GM19438 (cell line): ENCODE measurements around the gene ARID1B.

Experiments used
- ATAC-seq: cut with Tn5 transposase; IDR thresholded peaks from one replicate; pipeline ENCODE4 v1.9.1; 2021; ENCODE audit warnings: low read depth; ENCODE audit not compliant: unreplicated experiment

Gene ARID1B

DNA sequence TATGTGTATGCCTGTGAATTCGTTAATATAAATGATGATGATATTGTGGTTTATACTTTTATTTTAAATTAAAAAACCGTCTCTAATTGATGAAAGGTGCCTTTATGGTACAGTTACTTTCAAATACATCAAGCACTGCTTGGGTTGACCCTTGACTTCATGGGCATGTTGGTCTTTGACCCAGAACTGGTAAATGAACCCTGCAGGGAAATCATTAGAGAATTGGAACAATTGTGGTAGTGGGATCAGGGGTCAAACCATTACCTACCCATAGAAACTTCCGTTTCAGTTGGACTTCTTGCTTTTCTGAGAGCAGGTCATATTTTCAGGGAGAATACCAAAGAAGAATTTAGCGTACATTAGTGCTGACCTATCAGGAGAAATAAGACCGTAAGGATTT lies 288.2 kb downstream of the ARID1B start:
- no peak for ATAC-seq

GRCh38 chr6:157066781-157067491 lies 289.8 kb downstream of the ARID1B start:
- ATAC-seq = no peak

DNA sequence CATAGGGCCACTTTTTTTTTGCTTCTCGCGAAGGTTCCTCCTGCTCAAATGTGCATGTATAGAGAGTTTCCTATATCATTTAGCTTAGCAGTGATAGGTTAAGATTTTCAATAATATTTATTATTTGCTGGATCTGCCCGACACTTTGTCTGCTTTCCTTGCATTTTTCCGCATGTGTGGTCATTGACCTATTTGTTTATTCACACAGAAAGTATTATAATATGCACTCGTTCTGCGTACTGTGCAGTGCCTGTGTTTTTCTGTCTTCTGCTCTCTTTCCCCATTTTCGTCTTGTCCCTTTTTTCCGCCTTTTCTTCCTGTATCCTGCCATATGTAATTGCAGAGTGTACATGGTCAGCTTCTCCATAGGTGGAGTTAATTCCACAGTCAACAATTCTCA lies 290.3 kb downstream of the ARID1B start:
- no peak for ATAC-seq

DNA sequence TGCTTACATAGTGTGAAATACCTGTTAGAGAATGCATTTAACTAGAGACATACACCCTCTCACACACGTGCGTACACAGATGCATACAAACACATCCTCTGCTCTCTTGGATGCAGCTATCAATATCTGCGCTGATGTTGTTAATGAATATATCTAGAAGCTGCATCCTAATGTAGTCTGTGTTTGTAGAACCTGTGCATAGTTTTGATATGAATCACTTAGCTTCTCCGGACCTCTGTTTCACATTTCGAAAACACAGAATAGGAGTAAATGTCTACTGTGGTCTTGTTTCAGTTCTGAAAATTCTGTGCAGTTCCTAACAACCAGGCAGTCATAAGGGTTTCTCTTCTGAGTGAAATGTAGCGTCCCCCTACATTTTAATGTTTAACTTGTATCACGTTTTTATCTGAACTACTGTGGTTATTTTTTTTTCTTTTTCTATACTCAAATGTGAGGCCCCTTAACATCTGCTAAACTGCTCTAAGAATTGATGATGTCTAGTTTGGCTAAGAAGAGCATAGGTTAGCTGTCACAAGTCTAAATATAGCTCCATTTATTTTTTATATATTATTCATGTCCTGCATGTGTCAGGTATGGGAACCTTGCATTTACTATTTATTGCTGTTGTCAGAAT lies 291.6 kb downstream of the ARID1B start:
- peak; percentile 95 for ATAC-seq

DNA sequence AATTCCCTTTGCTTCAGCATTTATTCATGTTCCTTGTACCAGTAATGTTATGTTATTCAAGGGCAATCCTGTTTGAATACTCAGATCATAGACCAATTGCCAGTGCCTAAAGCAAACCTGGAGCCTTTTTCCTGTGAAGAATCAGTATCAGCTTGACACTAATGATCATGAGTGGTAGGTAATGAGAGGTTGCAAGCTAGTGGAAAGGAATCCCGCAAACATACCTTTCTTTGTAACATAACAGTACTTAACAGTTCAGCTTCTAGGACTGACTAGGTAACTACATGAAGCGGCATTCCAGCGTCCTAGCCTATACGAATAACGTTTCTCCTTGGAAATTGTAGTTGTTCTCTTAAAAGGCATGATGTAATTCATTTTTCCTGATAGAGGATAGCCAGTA lies 292.4 kb downstream of the ARID1B start:
- no peak for ATAC-seq

- no peak for ATAC-seq
Measured at GRCh38 chr6:157070403-157071107, 293.4 kb downstream of the ARID1B start.

DNA sequence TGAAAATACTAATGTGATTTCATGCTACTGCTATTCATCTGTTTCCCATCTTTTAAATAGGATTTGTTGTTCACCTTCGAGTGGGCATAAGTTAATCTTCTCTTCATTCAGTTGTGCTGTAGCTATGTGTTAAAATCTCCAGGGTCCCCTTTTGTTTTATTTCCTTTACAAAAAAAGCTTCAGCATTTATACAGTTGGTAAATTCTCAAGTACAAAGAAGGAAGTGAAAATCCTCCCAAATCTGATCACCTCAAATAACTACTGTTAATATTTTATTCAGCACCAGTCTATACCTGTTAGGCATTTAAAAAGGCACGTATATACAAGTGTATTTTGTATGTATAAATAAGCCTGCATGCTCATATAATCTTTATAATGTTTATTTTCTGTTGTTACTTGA lies 294.9 kb downstream of the ARID1B start:
- no peak for ATAC-seq

DNA sequence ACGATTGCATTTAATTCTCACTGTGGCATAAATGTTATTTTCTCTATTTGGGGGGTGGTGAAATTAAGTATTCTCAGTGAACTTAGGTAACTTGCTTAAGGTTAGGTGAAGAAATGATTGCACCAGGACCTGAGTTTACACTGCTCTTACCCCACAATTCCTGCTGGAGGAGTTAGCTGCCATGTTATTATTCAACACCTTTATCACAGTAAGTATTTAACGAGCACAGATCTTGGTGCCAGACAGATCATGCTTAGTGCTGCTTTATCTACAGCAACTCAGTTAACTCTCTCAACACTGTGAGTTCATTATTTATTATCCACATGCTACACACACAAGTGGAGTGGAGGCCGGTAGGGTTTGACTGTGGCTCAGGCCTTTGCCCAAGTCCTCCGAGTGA lies 296.4 kb downstream of the ARID1B start:
- ATAC-seq = no peak

DNA sequence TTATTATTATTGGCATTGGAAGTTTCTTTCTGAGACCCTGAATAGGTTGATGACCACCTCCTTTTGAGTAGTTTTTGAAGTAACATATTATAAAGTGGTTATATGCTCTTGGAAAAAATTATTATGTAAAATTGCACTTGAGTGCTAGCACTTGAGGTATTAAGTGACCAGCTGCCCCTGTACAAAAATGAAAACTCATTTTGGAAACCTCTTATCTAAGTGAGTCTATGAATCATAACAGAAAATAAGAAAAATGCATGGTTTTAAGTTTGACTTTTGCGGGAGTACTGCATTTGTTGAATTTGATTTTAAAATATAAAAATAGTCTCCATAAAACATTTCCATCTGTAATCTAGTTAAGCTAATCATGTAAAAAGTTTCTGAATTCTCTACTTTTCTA lies 297.8 kb downstream of the ARID1B start:
- no peak for ATAC-seq

GRCh38 chr6:157075549-157076450 lies 298.6 kb downstream of the ARID1B start:
- peak; percentile 83 for ATAC-seq

DNA sequence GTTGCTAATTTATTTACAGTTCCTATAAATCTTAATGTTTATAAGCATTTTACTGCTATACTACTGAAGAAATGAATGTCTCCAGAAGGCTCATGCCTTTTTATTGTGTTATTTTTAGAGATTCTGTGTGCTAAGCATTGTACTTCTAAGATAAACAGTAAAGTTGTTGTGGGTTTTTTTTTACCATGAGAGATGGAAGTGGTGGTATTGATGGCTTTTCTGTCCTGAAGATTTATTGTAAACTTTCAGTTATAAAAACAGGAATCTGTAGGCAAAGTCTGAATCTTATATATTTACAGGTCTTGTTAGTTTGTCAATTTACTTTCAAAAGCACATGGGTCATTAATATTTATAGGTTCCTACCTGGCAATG lies 299.3 kb downstream of the ARID1B start:
- ATAC-seq = no peak

DNA sequence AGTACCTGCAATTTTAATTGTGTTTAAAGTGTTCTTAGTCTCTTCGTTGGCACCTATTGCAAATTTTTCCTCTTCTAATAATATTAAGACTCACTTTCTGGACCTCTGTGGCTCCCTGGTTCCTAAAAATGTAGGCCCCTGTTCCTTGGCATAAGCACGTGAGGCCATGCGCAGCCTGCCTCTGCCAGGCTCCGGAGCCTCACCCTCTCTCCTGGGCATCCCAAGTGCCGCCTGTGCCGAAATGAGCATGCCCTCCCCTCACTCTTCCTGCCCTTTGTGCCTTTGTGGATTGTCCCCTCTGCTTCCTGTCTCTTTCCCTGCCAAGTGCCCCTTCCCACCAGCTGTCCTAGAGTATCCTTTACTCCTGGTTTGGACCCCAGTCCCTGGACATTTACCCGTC lies 300.1 kb downstream of the ARID1B start:
- no peak for ATAC-seq

GRCh38 chr6:157078326-157078725 lies 301.1 kb downstream of the ARID1B start:
- ATAC-seq = no peak

- ATAC-seq = no peak
Measured at GRCh38 chr6:157079277-157079676, 302.1 kb downstream of the ARID1B start.

DNA sequence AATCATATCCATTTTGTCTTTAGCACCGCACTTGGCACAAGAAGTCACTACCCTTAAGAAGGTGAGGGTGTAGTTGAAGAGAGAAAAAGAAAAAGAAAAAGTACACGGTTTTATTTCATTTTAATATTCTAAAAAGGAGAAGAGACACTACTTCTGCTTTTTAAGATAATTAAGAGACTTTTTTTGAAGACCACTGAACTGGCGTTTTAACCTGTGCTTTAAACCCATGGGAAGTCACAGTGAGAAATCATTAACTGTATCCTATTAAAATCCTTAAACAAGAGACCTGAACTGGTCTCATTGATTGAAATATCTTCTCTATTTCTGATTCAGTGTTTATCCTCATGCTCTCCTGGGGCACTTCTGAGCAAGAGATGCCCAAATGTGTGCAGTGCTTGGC lies 302.6 kb downstream of the ARID1B start:
- no peak for ATAC-seq

GRCh38 chr6:157080986-157081391 lies 303.8 kb downstream of the ARID1B start:
- no peak for ATAC-seq

DNA sequence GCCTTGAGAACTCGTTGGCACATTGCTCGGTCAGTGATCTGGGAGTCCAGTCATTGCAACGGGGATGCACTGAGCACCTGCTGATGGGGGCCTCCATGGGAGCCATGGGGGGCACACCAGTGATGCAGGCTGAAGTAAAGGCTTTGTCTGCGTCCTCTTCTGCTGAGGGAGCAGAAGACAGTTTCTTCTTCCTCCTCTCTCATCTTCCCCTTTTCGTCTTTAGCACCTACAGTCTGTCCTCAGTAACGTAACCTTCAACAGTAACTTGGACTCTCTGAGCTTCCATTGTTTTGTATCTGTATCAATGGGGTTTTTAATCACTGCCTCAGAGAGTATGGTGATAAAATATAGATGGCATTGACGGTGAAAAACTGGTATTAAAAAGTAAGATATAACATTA lies 306.2 kb downstream of the ARID1B start:
- ATAC-seq = no peak

DNA sequence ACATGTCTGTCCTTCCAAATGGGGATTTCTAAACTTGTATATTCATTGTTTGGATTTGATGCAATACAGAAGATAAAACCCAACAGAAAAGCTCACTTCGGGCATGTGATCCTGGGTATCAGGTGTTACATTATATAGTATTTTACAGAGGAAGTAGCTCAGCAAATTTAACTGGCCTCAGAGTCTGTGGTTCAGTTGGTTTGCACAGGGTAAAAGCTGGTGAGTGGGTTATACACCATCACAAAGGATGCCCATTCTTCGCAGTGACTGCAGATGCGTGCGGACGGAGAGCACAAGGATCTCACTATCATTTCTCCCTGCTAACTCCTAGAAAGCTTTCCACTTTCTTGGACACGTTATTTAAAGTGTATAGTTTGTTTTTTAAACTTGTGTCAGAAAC lies 309.5 kb downstream of the ARID1B start:
- no peak for ATAC-seq

- ATAC-seq = no peak
Measured at GRCh38 chr6:157087974-157088373, 310.8 kb downstream of the ARID1B start.

GRCh38 chr6:157088841-157089240 lies 311.7 kb downstream of the ARID1B start:
- no peak for ATAC-seq

- no peak for ATAC-seq
Measured at GRCh38 chr6:157089258-157089657, 312.1 kb downstream of the ARID1B start.
